GM21423 (cell line): ENCODE results near the gene LHX8.
"Not testable (repeated sequence)": the region's sequence is repeated elsewhere in the genome, so short reads cannot be mapped to it uniquely, and the experiment has no call there.

Experiments used
- ATAC-seq: cut with Tn5 transposase; IDR thresholded peaks from one replicate; pipeline ENCODE4 v1.9.1; 2021; ENCODE audit warnings: mild to moderate bottlenecking, moderate library complexity; ENCODE audit not compliant: unreplicated experiment

Gene LHX8

GRCh38 chr1:75132242-75132811, 1.9 kb upstream of the LHX8 start:
- no peak for ATAC-seq

GRCh38 chr1:75132812-75133619, 1.2 kb upstream of the LHX8 start:
- ATAC-seq: no peak

GRCh38 chr1:75134647-75135572, 722 bp downstream of the LHX8 start:
- ATAC-seq: no peak

- no peak for ATAC-seq
Measured at GRCh38 chr1:75135573-75136194, 1.5 kb downstream of the LHX8 start.

DNA sequence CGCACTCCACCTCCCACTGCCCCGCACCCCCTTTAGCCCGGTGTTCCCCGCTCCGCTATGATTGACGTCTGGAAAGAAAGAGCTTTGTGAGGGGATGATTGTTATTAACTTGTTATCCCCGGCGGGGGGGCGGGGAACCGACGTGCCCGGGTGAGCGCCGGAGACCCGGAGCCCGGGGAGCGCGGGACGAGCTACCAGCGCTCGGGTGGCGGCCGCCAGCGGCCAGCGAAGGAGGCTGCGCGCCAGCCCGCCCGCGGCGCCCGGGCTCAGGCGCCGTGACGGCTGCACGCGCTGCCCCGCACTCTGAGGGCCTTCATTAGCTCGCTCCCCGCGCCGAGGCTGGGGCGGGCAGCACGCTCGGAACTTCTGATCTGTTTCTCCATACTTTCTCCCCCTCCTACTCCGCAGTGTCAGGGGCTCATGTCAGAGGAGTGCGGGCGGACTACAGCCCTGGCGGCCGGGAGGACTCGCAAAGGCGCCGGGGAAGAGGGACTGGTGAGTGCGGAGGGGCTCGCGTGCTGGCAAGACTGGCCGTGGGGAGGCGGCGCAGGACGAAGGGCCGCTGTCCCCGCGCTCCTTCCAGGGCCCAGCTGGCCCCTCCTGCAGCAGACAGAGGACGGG, 2.1 kb downstream of the LHX8 start:
- no peak for ATAC-seq

DNA sequence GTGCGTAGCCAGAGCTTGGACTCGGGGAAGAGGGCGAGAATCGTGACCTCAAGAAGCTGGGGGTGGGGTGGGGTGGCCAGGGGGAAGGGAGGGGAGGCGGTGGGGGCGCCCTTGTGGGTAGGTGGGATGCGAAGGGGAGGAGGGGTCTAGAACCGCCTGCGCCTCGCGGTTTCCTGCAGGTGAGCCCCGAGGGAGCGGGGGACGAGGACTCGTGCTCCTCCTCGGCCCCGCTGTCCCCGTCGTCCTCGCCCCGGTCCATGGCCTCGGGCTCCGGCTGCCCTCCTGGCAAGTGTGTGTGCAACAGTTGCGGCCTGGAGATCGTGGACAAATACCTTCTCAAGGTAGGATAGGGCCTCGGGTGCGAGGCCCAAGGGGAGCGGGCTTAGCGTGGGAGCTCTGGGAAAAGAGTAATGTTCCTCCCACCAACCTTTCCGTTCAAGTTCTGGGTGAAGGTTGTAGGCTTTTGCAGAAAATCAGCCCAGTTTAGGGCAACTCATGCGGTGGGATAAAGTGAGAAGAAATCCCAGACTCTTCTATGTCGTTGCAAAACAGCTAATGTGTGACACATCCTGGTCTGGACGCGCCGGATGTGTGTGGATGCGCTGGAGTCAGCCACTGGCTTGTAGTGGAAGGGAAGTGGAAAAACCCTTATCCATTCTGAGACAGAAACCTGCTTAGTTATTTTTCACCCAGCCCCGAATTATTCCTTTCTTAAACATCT, 2.9 kb downstream of the LHX8 start:
- ATAC-seq: no peak

DNA sequence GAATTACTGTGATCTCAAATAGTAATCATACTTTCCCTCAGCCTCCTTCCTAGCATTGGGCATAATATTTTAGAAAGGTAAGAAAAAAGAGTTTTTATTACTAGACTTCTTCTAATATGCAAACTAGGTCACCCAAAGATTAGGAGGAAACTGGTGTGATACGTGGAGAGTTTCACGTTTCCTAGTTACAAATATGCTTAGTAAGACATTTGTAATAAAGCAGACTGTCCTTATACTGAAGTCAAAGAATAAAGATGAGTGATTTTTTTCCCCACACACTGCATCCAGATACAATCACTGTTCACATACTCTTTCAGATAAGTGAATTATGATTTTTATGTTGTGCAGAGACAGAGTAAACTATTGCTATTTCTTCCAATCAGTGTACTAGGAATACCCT, 17.9 kb downstream of the LHX8 start:
- no peak for ATAC-seq

DNA sequence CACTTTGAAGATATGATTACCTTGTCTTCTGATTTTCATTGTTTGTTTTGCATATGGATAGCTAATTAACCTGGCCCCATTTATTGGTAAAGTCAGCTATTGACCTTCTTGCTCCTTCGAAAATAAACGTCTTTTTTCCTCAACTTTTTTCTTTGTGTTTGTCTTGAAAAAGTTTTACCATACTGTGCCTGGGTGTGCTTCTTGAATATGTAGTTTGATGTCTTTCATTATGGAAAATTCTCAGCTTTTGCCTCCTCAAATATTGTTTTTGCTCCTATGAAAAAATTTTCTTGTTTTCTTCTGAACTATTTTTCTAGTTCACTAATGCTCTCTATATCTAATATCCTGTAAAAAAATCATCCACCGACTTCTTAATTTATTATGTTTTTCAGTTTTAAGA, 25.0 kb downstream of the LHX8 start:
- no peak for ATAC-seq

GRCh38 chr1:75165264-75165663, 31.1 kb downstream of the LHX8 start:
- no peak for ATAC-seq

- ATAC-seq: no peak
Measured at GRCh38 chr1:75166821-75167220, 32.6 kb downstream of the LHX8 start.

GRCh38 chr1:75170011-75170410, 35.8 kb downstream of the LHX8 start:
- ATAC-seq: no peak

DNA sequence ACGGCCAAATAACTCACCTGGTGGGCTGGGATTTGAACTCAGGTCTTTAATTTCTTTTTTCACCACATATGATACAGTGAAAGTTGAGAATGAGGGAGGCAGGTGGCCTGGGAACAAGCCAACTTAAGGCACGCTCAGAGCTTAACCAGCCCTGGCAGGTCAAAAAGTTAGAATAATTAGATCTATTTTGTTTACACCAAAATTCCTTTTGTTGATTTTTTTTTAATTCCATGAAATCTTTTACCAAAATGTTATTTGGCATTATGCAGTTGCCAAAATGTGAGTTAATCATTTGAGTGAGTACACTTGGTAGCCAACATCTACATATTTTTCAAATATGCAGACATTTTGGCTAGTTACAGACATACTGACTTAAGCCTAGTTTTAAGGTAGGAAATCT, 36.8 kb downstream of the LHX8 start:
- no peak for ATAC-seq

DNA sequence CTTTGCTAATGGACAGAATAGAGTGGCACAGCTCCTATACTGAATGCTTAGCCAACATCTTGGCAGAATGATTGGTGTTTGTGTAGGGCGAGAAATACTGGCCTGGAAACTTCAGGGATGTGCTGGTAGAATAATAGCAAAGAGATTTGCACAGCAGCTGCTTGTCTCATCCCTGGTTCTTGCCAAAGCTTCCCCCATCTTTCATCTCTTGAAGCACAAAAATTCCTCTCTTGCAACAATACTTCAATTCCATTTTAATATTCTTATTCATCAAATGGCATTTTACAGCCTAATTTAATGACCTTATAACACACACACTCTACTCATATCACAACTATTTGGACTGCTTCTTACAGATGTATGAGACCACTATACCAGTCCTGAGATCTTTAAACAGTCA, 37.7 kb downstream of the LHX8 start:
- no peak for ATAC-seq

DNA sequence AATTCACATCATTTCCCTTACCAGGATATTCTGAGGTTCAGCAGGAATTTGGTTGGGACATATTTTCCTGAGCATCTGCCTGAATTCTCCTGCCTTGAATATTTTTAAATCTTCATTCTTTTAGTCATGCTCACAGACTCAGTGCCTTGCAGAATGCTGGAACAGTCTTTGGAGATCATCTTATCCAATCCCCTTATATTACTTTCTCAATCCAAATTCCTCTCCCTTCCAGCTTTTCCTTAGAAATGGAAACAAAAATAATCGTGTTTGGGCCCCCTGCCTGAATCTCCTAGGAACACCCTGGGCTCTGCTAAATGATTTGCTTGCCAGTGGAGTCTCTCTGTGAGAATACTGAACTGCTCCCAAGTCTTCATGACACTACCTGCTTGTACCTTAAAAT, 38.4 kb downstream of the LHX8 start:
- no peak for ATAC-seq

DNA sequence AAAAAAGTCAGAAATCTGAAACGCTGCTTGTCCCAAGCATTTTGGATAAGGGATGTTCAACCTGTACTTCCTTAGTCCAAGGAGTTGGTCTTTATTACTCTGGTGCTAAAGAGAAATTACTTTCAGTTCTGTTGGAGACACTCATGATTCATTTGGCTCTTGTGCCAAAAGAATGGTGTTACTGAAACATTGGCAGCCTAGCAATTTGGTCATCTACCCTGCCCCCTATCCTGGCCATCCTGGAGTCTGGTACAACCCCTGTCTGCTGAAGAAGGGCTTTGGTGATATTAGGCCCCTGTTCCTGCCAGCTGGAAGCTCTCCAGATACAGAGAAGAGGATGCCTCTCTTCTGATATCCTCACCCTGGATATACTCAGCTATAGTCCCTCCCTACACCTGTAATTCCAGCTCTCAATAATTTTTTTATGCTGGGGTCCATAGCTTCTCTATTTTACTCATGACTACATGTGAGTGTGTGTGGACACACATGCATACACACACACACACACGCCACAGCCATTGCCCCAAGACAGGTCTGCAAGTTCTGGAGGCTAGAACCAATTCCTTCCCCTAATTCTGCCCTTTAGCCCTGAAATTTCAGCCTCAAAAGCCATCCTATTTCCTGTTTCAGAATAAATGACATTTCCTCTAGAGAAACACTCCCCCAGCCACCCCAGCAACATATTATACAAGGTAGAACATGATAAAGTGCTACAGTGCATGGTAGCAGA, 40.0 kb downstream of the LHX8 start:
- ATAC-seq: no peak

GRCh38 chr1:75181214-75181955, 47.2 kb downstream of the LHX8 start:
- ATAC-seq: not testable (repeated sequence)

- ATAC-seq: no peak
Measured at GRCh38 chr1:75188892-75189291, 54.7 kb downstream of the LHX8 start.

DNA sequence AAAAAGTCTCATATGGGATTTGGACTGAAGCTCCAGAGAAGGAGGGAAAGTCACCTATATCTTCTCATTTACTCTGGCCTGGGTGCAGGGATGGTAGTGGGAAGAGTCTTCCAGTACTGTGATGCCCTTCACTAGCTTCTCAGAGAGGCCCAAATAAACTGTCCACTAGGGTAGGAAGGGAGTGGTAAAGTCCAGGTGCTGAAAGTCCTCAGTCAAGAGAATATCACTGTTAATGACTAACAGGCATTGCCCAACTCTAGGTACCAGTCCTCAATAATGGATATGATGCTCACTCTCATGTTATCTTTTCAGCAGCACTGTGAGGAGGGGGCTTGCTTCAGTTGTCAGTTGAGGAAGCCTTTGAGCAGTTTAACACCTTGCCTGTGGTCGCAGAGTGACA, 64.0 kb downstream of the LHX8 start:
- no peak for ATAC-seq

DNA sequence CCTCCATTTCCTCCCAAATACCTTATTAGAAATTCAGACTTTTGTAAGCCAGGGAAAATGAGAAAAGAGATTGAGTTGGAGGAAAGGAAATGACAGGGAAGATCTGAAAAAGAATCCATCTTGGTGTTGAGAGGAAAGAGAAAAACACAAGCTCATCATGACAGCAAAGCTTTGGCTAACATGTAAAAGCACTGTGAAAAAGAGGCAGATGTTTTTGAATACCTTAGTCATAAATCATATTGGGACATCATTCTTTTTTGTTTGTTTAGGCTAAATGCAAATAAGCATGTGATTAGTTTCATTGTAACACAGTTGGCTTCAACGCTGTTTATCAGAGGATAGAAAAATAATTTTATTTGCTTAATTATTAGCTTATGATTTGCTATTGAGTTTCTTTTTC, 64.6 kb downstream of the LHX8 start:
- no peak for ATAC-seq
